ENCODE measurements around the gene TUFT1. TPM values are rescaled to one million over a fixed set of nuclear protein-coding genes. Genes with fewer than 3 reads are reported as not detected.

The TUFT1 gene
- total and polyA plus RNA-seq, 2 donors (not counting 1 experiment from before 2014, with no cell fraction given) = 0.82 to 2.2 TPM

DNA sequence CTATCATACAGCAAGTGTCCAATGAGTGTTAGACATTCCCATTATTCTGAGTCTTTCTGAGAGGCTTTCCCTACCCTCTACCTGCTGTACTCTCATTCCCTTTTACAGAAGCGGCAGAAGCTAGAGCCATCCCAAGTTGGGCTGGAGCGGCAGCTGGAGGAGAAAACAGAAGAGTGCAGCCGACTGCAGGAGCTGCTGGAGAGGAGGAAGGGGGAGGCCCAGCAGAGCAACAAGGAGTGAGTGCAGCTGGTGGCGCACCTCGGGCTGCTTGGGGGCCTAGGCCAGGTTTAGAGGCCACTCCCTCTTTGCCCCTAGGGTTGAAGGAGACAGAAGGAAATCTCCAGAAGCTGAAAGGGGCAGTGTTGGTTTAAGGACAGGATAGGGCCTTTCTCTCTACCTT is 16.8 kb upstream of the TUFT1 start:
- 98% methylated on average over 4 of the region's 5 CpGs for WGBS (ENCODE audit: insufficient coverage)
- Mint-ChIP-seq H3K27me3 (peaks cover 2% of the 10 kb centered on the region), H3K27ac (no peak overlapping the region), H3K4me1 (no peaks in the 10 kb centered on the region), H3K4me3 (no peak overlapping the region), H3K9me3 (ENCODE audit: insufficient read depth) (no peaks in the 10 kb centered on the region)
- H2AFZ ChIP-seq (ENCODE audit: insufficient read depth, low read depth, low read length, poor library complexity, severe bottlenecking) = no peak overlapping the region
- POLR2A ChIA-PET = no interaction called here
- ATAC-seq (ENCODE audit: low read depth) (no peak), DNase-seq (no peak)
- no peak overlapping the region for H3K4me2 ChIP-seq (replicated peaks; ENCODE audit: low read depth, low read length, poor library complexity, severe bottlenecking)
- H3K9me3 ChIP-seq (ENCODE audit: control extremely low read depth in 1 of 3, control insufficient read depth in 2 of 3, insufficient read depth in 1 of 3, low read length in 2 of 3) = no peaks in the 10 kb centered on the region
- no peak overlapping the region for H3K4me3 ChIP-seq (ENCODE audit: control extremely low read depth in 1 of 5, extremely low read depth in 1 of 5, insufficient read depth in 1 of 5, low read depth in 2 of 5, low read length in 4 of 5)
- no peaks in the 10 kb centered on the region for H3K27me3 ChIP-seq (replicated peaks in 1 of 4; ENCODE audit: control extremely low read depth in 1 of 4, control insufficient read depth in 3 of 4, insufficient read depth in 4 of 4, low read length in 3 of 4)
- TF ChIP-seq EZH2 (IDR thresholded peaks at IDR 0.05; ENCODE audit: borderline replicate concordance, insufficient read depth, low read depth, low read length, poor library complexity, severe bottlenecking) = no peak
- TF ChIP-seq, protein P1, sequence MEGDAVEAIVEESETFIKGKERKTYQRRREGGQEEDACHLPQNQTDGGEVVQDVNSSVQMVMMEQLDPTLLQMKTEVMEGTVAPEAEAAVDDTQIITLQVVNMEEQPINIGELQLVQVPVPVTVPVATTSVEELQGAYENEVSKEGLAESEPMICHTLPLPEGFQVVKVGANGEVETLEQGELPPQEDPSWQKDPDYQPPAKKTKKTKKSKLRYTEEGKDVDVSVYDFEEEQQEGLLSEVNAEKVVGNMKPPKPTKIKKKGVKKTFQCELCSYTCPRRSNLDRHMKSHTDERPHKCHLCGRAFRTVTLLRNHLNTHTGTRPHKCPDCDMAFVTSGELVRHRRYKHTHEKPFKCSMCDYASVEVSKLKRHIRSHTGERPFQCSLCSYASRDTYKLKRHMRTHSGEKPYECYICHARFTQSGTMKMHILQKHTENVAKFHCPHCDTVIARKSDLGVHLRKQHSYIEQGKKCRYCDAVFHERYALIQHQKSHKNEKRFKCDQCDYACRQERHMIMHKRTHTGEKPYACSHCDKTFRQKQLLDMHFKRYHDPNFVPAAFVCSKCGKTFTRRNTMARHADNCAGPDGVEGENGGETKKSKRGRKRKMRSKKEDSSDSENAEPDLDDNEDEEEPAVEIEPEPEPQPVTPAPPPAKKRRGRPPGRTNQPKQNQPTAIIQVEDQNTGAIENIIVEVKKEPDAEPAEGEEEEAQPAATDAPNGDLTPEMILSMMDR (IDR thresholded peaks at IDR 0.05) = no peak
- intact Hi-C loops (cut with micrococcal nuclease) = no loop called here
- no peak overlapping the region for H3K27ac ChIP-seq (ENCODE audit: low read length in 2 of 2)
- CTCF ChIA-PET = interaction anchor here (0.7 to 1.1 kb wide), 2 partner anchors 14 to 946 kb away, joined by 3 to 5 read pairs; no protein-coding TSS in a partner anchor
- H3K79me2 ChIP-seq (ENCODE audit: control insufficient read depth, insufficient read depth, low read length) = no peaks in the 10 kb centered on the region
- no peaks in the 10 kb centered on the region for H4K20me1 ChIP-seq (ENCODE audit: control insufficient read depth, insufficient read depth, low read length, poor library complexity, severe bottlenecking)
- H3K4me1 ChIP-seq (ENCODE audit: control insufficient read depth in 2 of 2, insufficient read depth in 2 of 2, low read length in 2 of 2) = no peaks in the 10 kb centered on the region
- no peak overlapping the region for H3K9ac ChIP-seq (ENCODE audit: low read length)
- H3K36me3 ChIP-seq (replicated peaks in 1 of 2; ENCODE audit: control extremely low read depth in 1 of 2, control insufficient read depth in 1 of 2, extremely low read depth in 1 of 2, insufficient read depth in 2 of 2, low read length in 1 of 2) = no peaks in the 10 kb centered on the region

DNA sequence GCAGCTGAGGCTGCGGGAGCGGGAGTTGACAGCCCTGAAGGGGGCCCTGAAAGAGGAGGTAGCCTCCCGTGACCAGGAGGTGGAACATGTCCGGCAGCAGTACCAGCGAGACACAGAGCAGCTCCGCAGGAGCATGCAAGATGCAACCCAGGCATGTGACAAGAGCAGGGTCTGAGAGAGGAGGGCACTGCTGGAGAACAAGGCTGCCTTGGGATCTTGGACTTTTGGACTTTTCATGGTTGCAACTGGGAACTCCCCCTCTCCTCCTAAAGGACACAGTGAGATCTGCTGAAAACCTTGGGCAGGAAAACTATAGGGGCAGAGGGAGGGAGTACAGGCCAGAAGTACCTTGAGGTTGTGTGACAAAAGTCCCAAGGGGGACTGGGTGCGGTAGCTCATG is 15.4 kb upstream of the TUFT1 start:
- H3K9me3 ChIP-seq (ENCODE audit: control extremely low read depth in 1 of 3, control insufficient read depth in 2 of 3, insufficient read depth in 1 of 3, low read length in 2 of 3) = no peaks in the 10 kb centered on the region
- H3K27ac ChIP-seq (ENCODE audit: low read length in 2 of 2) = no peak overlapping the region
- no peaks in the 10 kb centered on the region for H4K20me1 ChIP-seq (ENCODE audit: control insufficient read depth, insufficient read depth, low read length, poor library complexity, severe bottlenecking)
- no peak overlapping the region for H3K4me3 Mint-ChIP-seq
- H3K79me2 ChIP-seq (ENCODE audit: control insufficient read depth, insufficient read depth, low read length) = no peaks in the 10 kb centered on the region
- H3K27me3 ChIP-seq (replicated peaks in 1 of 4; ENCODE audit: control extremely low read depth in 1 of 4, control insufficient read depth in 3 of 4, insufficient read depth in 4 of 4, low read length in 3 of 4) = no peaks in the 10 kb centered on the region
- intact Hi-C loops (cut with micrococcal nuclease) = no loop called here
- H3K4me2 ChIP-seq (replicated peaks; ENCODE audit: low read depth, low read length, poor library complexity, severe bottlenecking) = no peak overlapping the region
- H3K4me1 ChIP-seq (ENCODE audit: control insufficient read depth in 2 of 2, insufficient read depth in 2 of 2, low read length in 2 of 2) = no peaks in the 10 kb centered on the region
- H3K9me3 Mint-ChIP-seq (ENCODE audit: insufficient read depth) = no peaks in the 10 kb centered on the region
- H3K9ac ChIP-seq (ENCODE audit: low read length) = no peak overlapping the region
- POLR2A ChIA-PET = no interaction called here
- H3K36me3 ChIP-seq (replicated peaks in 1 of 2; ENCODE audit: control extremely low read depth in 1 of 2, control insufficient read depth in 1 of 2, extremely low read depth in 1 of 2, insufficient read depth in 2 of 2, low read length in 1 of 2) = no peaks in the 10 kb centered on the region
- H3K4me1 Mint-ChIP-seq = no peaks in the 10 kb centered on the region
- TF ChIP-seq, protein P1 (IDR thresholded peaks at IDR 0.05) = no peak
- TF ChIP-seq EZH2 (IDR thresholded peaks at IDR 0.05; ENCODE audit: borderline replicate concordance, insufficient read depth, low read depth, low read length, poor library complexity, severe bottlenecking) = no peak
- CTCF ChIA-PET = no interaction called here
- no peak overlapping the region for H3K4me3 ChIP-seq (ENCODE audit: control extremely low read depth in 1 of 5, extremely low read depth in 1 of 5, insufficient read depth in 1 of 5, low read depth in 2 of 5, low read length in 4 of 5)
- no peak for DNase-seq
- WGBS (ENCODE audit: insufficient coverage) = 80% methylated on average over 6 of the region's 7 CpGs
- H3K27me3 Mint-ChIP-seq = peaks cover 2% of the 10 kb centered on the region
- no peak for ATAC-seq (ENCODE audit: low read depth)
- no peak overlapping the region for H3K27ac Mint-ChIP-seq
- no peak overlapping the region for H2AFZ ChIP-seq (ENCODE audit: insufficient read depth, low read depth, low read length, poor library complexity, severe bottlenecking)

All from B cell (primary cell).